Activated CD4-positive, alpha-beta T cell treated with anti-CD3 and anti-CD28 coated beads, Interleukin-2, amount 50 U/mL, for 48 hours (primary cell): ENCODE results near the gene FARP2.

ENCODE experiments used
- DNase-seq, 2 experiments: peaks; one replicate each; pipeline ENCODE4 v3.0.0-alpha.2; 2020

The FARP2 gene

GRCh38 chr2:241535871-241536655 is 180.0 kb downstream of the FARP2 start:
- no peak for DNase-seq

- DNase-seq: no peak
Measured at GRCh38 chr2:241538838-241539615, 182.9 kb downstream of the FARP2 start.

- DNase-seq: no peak
Measured at GRCh38 chr2:241539616-241540374, 183.7 kb downstream of the FARP2 start.

- DNase-seq: no peak
Measured at GRCh38 chr2:241540401-241540770, 184.3 kb downstream of the FARP2 start.

- DNase-seq: peak; percentile 62 to 65
Measured at GRCh38 chr2:241540771-241541561, 184.9 kb downstream of the FARP2 start.

- no peak for DNase-seq
Measured at GRCh38 chr2:241541564-241542277, 185.6 kb downstream of the FARP2 start.

GRCh38 chr2:241542278-241542605 is 186.2 kb downstream of the FARP2 start:
- no peak for DNase-seq
